Fibroblast of pulmonary artery (primary cell): ENCODE data around the gene RAD50.

Experiments
- DNase-seq: peaks from one replicate; pipeline ENCODE4 v3.0.0-alpha.2; 2010; ENCODE audit warnings: low read depth
- H3K4me3 ChIP-seq: replicated peaks from 2 replicates; pipeline ENCODE4 v1.5.1; 2011; ENCODE audit warnings: low read depth, mild to moderate bottlenecking, control low read depth, low read length, moderate library complexity
- CTCF ChIP-seq: IDR thresholded peaks from 2 replicates; pipeline ENCODE4 v1.5.1; 2011; ENCODE audit warnings: mild to moderate bottlenecking, control low read depth, low read length, inconsistent platforms; ENCODE audit errors: missing control alignments

The RAD50 gene

GRCh38 chr5:132591145-132591544, 34.4 kb downstream of the RAD50 start:
- peak; percentile 41 for DNase-seq
- no peak overlapping the region for H3K4me3 ChIP-seq
- no peak for TF ChIP-seq CTCF

GRCh38 chr5:132592521-132592920, 35.7 kb downstream of the RAD50 start:
- no peak for TF ChIP-seq CTCF
- H3K4me3 ChIP-seq, result no peak overlapping the region
- no peak for DNase-seq

GRCh38 chr5:132594170-132594569, 37.4 kb downstream of the RAD50 start:
- TF ChIP-seq CTCF, result no peak
- DNase-seq, result no peak
- no peak overlapping the region for H3K4me3 ChIP-seq

DNA sequence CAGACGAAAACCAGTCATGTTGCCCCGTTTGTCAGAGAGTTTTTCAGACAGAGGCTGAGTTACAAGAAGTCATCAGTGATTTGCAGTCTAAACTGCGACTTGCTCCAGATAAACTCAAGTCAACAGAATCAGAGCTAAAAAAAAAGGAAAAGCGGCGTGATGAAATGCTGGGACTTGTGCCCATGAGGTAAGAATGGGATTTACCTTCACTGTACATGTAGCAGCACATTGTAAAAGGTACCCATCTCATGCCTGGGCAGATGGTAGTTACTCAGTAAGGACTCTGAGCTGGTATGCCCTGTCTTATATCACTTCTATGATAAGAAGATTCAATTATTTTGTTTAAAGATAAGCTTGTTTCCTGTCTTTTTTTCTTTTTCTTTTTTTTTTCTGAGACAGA, 38.8 kb downstream of the RAD50 start:
- H3K4me3 ChIP-seq, result no peak overlapping the region
- TF ChIP-seq CTCF, result no peak
- DNase-seq, result no peak

GRCh38 chr5:132601071-132601728, 44.4 kb downstream of the RAD50 start:
- no peak for DNase-seq
- H3K4me3 ChIP-seq, result no peak overlapping the region
- TF ChIP-seq CTCF, result no peak

DNA sequence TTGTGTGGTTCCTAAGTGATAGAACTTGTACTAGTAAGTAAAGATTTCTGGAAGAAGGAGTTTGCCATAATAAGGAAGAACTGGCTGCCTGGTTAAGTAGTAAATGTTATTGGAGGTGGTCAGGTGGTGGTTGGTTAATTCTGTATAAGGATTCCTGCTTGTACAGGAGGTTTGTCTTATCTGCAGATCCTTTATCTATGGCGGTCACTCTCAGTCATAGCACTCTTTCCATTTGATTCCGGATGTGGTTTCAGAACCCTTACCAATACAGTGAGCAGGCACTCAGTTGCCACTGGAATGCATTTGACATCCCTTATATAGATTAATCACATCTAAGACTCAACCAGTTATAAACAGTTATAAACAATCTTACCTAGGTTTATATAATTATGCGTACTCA, 50.3 kb downstream of the RAD50 start:
- no peak for DNase-seq
- TF ChIP-seq CTCF, result no peak

GRCh38 chr5:132608107-132608506, 51.3 kb downstream of the RAD50 start:
- no peak overlapping the region for H3K4me3 ChIP-seq
- DNase-seq, result no peak
- TF ChIP-seq CTCF, result no peak

More for the DNA sequence above, 50.3 kb downstream of the RAD50 start:
- no peak overlapping the region for H3K4me3 ChIP-seq
